Spleen (tissue), 11 donors: ENCODE measurements around the gene CDA. TPM values are rescaled to one million over a fixed set of nuclear protein-coding genes. Genes with fewer than 3 reads are reported as not detected.

Source experiments
- DNase-seq: peaks from one replicate; pipeline ENCODE4 v3.0.0-alpha.2; 2020
- H3K27ac ChIP-seq, 8 donors: fragments of 200-600 bp; sonication (generic) in 7 of 8; 1 replicate in 4 of 8; 2 replicates in 4 of 8; pipeline versions ENCODE4 v1.5.0 to v1.8.0; 2016 to 2021; ENCODE audit warnings: inconsistent platforms in 4 of 8, mild to moderate bottlenecking in 4 of 8, moderate library complexity in 1 of 8
- H3K27me3 ChIP-seq, 7 donors: fragments of 200-600 bp; sonication (generic) in 6 of 7; replicated peaks in 1 of 7; 1 replicate in 4 of 7; 2 replicates in 3 of 7; pipeline versions ENCODE4 v1.5.0 to v1.8.0; 2016 to 2021; ENCODE audit warnings: inconsistent platforms in 3 of 7, mild to moderate bottlenecking in 1 of 7
- H3K36me3 ChIP-seq, 6 donors: fragments of 200-600 bp; sonication (generic) in 5 of 6; 1 replicate in 4 of 6; 2 replicates in 2 of 6; pipeline versions ENCODE4 v1.5.0 to v1.8.0; 2016 to 2021; ENCODE audit warnings: inconsistent platforms in 2 of 6
- H3K4me1 ChIP-seq, 6 donors: fragments of 200-600 bp; sonication (generic) in 5 of 6; 1 replicate in 3 of 6; 2 replicates in 3 of 6; pipeline versions ENCODE4 v1.5.0 to v1.8.0; 2016 to 2021; ENCODE audit warnings: inconsistent platforms in 3 of 6
- H3K4me3 ChIP-seq, 8 donors: fragments of 200-600 bp; sonication (generic) in 7 of 8; 1 replicate in 4 of 8; 2 replicates in 4 of 8; pipeline versions ENCODE4 v1.5.0 to v1.8.0; 2016 to 2021; ENCODE audit warnings: inconsistent platforms in 4 of 8, mild to moderate bottlenecking in 4 of 8, moderate library complexity in 2 of 8
- H3K9me3 ChIP-seq, 8 donors: fragments of 200-600 bp; sonication (generic) in 7 of 8; 1 replicate in 4 of 8; 2 replicates in 4 of 8; pipeline versions ENCODE4 v1.5.0 to v1.8.0; 2016 to 2021; ENCODE audit warnings: inconsistent platforms in 4 of 8
- CTCF ChIP-seq, 11 experiments: fragments of 200-600 bp in 7 of 11; fragments of 450-650 bp in 4 of 11; sonication (generic) in 4 of 11; IDR thresholded peaks in 8 of 11; conservative IDR thresholded peaks in 3 of 11; 1 replicate in 7 of 11; 2 replicates in 4 of 11; pipeline versions ENCODE4 v1.4.0 to v1.8.0; 2016 to 2021; ENCODE audit warnings: antibody characterized with exemption in 11 of 11, inconsistent platforms in 4 of 11, mild to moderate bottlenecking in 1 of 11
- POLR2A ChIP-seq, 3 donors: fragments of 450-650 bp; IDR thresholded peaks; one replicate each; pipeline ENCODE4 v1.5.1; 2017; ENCODE audit warnings: antibody characterized with exemption in 3 of 3, mild to moderate bottlenecking in 1 of 3
- POLR2AphosphoS5 ChIP-seq, 3 donors: sonication (generic); formaldehyde crosslinking; IDR thresholded peaks; one replicate each; pipeline ENCODE4 v1.5.1; 2017; ENCODE audit warnings: antibody characterized with exemption in 3 of 3
- WGBS, 5 donors: extraction: QIAGEN DNeasy Blood & Tissue Kit in 3 of 5; methylation state at CpG; one replicate each; pipeline versions ENCODE4 v1.1.5 to v1.1.7; 2013 to 2018; 5-methylcytosine and 5-hydroxymethylcytosine counted together
- intact Hi-C: fragments of 100-400 bp; cut with DNase I; formaldehyde crosslinking; loops from one replicate; pipeline ENCODE4 v1.15.0; 2023; ENCODE audit warnings: low total_unique reads
- polyA plus RNA-seq, 3 donors: library from polyadenylated mRNA; stranded (reverse); fragments of 200-250 nt; gene quantifications; one replicate each; pipeline ENCODE4 v1.2.1, GENCODE V29; 2013
- total RNA-seq, 7 donors: library from RNA; depleted of rRNA in 3 of 7; stranded (reverse); fragments of >200 nt in 3 of 7; fragmentation: NEBNext Ultra II Directional in 4 of 7; extraction: Animal tissue kit (Norgen Biotek cat#: 25700) in 4 of 7; gene quantifications; one replicate each; pipeline versions ENCODE4 v1.1.0 to v1.2.1, GENCODE V29; 2016 to 2021
- donor health status: healthy with polysubstance abuse.
- donor health status: DM: no; HTN: no; CAD: no; lungs with moderate emphysema.
- donor health status: DM: no; HTN: no; CAD: no.
- donor health status: Bipolar disorder and iron deficiency.
- donor health status: healthy.
- donor health status: DM: no; HTN: no; CAD: no.
- donor health status: DM: yes; HTN: yes; CAD: no.

Gene CDA
- total and polyA plus RNA-seq, 10 donors, result 4.2 to 47.2 (median 15.6) TPM

GRCh38 chr1:20575541-20576336 lies 13.2 kb upstream of the CDA start:
- WGBS, 5 donors, result 62 to 79% (median 74%) methylated on average over 9 to 10 of the region's 10 CpGs
- Histone ChIP-seq H3K27ac (peak overlapping the region in 1 of 8 donors; percentile 17), H3K4me1 (peaks cover 0 to 11% (median 6%) of the 10 kb centered on the region in 6 donors), H3K27me3 (peaks cover 0 to 33% (median 0%) of the 10 kb centered on the region in 7 donors), H3K4me3 (no peak overlapping the region), H3K9me3 (peaks cover 0 to 9% (median 8%) of the 10 kb centered on the region in 8 donors), H3K36me3 (no peaks in the 10 kb centered on the region)
- DNase-seq, result no peak
- TF ChIP-seq CTCF (IDR thresholded peaks at IDR 0.05 in 8 of 11, conservative IDR thresholded peaks at IDR 0.05 in 3 of 11), result peak in 1 of 11 experiments; percentile 1
- no peak for TF ChIP-seq POLR2AphosphoS5 (IDR thresholded peaks at IDR 0.05)
- intact Hi-C loops, result no loop called here

GRCh38 chr1:20578062-20578461 lies 10.8 kb upstream of the CDA start:
- DNase-seq, result no peak
- H3K36me3 ChIP-seq, result no peaks in the 10 kb centered on the region
- intact Hi-C loops, result no loop called here
- peaks cover 0 to 11% (median 6%) of the 10 kb centered on the region in 6 donors for H3K4me1 ChIP-seq
- no peak overlapping the region for H3K4me3 ChIP-seq
- TF ChIP-seq CTCF (IDR thresholded peaks at IDR 0.05 in 8 of 11, conservative IDR thresholded peaks at IDR 0.05 in 3 of 11) (no peak), POLR2AphosphoS5 (IDR thresholded peaks at IDR 0.05) (peak in 1 of 3 donors; percentile 47)
- WGBS, 5 donors, result 55 to 68% (median 61%) methylated on average over 3 of the region's 3 CpGs
- H3K27ac ChIP-seq, result no peak overlapping the region
- peaks cover 0 to 25% (median 0%) of the 10 kb centered on the region in 7 donors for H3K27me3 ChIP-seq
- no peaks in the 10 kb centered on the region for H3K9me3 ChIP-seq

- DNase-seq, result no peak
- H3K27me3 ChIP-seq, result peaks cover 0 to 18% (median 0%) of the 10 kb centered on the region in 7 donors
- no peaks in the 10 kb centered on the region for H3K36me3 ChIP-seq
- H3K9me3 ChIP-seq, result no peaks in the 10 kb centered on the region
- intact Hi-C loops, result no loop called here
- TF ChIP-seq POLR2A (IDR thresholded peaks at IDR 0.05) (no peak), CTCF (IDR thresholded peaks at IDR 0.05 in 8 of 11, conservative IDR thresholded peaks at IDR 0.05 in 3 of 11) (no peak), POLR2AphosphoS5 (IDR thresholded peaks at IDR 0.05) (no peak)
- 51 to 70% (median 61%) methylated on average over 13 of the region's 13 CpGs for WGBS, 5 donors
- peaks cover 0 to 11% (median 6%) of the 10 kb centered on the region in 6 donors for H3K4me1 ChIP-seq
- no peak overlapping the region for H3K27ac ChIP-seq
- H3K4me3 ChIP-seq, result no peak overlapping the region
Observed at GRCh38 chr1:20578721-20579395, 10.0 kb upstream of the CDA start.

- no peak for DNase-seq
- Histone ChIP-seq H3K36me3 (no peaks in the 10 kb centered on the region), H3K27me3 (peaks cover 0 to 38% (median 11%) of the 10 kb centered on the region in 7 donors), H3K4me1 (peaks cover 0 to 21% (median 10%) of the 10 kb centered on the region in 6 donors), H3K27ac (no peak overlapping the region), H3K9me3 (no peaks in the 10 kb centered on the region), H3K4me3 (no peak overlapping the region)
- TF ChIP-seq CTCF (IDR thresholded peaks at IDR 0.05 in 8 of 11, conservative IDR thresholded peaks at IDR 0.05 in 3 of 11), result no peak
- TF ChIP-seq POLR2AphosphoS5 (IDR thresholded peaks at IDR 0.05), result no peak
- no peak for TF ChIP-seq POLR2A (IDR thresholded peaks at IDR 0.05)
- intact Hi-C loops, result no loop called here
- WGBS, 5 donors, result 18 to 37% (median 26%) methylated on average over 2 of the region's 2 CpGs
Observed at GRCh38 chr1:20584890-20585289, 4.0 kb upstream of the CDA start.
